HG03432 (cell line): Measurements from ENCODE around the gene RASGEF1C.
A peak's percentile ranks its signal among the peaks of the same experiment; 100 is the strongest.
"Not testable (repeated sequence)": the region's sequence is repeated elsewhere in the genome, so short reads cannot be mapped to it uniquely, and the experiment has no call there.

Experiments used
- ATAC-seq: cut with Tn5 transposase; IDR thresholded peaks from one replicate; pipeline ENCODE4 v1.9.1; 2021; ENCODE audit warnings: mild to moderate bottlenecking, moderate library complexity; ENCODE audit not compliant: unreplicated experiment

RASGEF1C gene

GRCh38 chr5:180138214-180138975, 70.6 kb downstream of the RASGEF1C start:
- ATAC-seq: no peak

GRCh38 chr5:180137401-180138213, 71.4 kb downstream of the RASGEF1C start:
- no peak for ATAC-seq

- ATAC-seq: no peak
These were observed 72.2 kb downstream of the RASGEF1C start for GRCh38 chr5:180136630-180137381.

- no peak for ATAC-seq
These were observed 72.9 kb downstream of the RASGEF1C start for GRCh38 chr5:180135967-180136629.

- ATAC-seq: no peak
These were observed 73.7 kb downstream of the RASGEF1C start for GRCh38 chr5:180135128-180135955.

GRCh38 chr5:180133971-180134508, 75.0 kb downstream of the RASGEF1C start:
- no peak for ATAC-seq

GRCh38 chr5:180133551-180133950, 75.5 kb downstream of the RASGEF1C start:
- ATAC-seq: no peak

GRCh38 chr5:180133060-180133459, 76.0 kb downstream of the RASGEF1C start:
- no peak for ATAC-seq

- no peak for ATAC-seq
These were observed 77.9 kb downstream of the RASGEF1C start for GRCh38 chr5:180130876-180131740.

- ATAC-seq: no peak
These were observed 78.6 kb downstream of the RASGEF1C start for GRCh38 chr5:180130291-180130869.

GRCh38 chr5:180129291-180130190, 79.5 kb downstream of the RASGEF1C start:
- ATAC-seq: no peak

- no peak for ATAC-seq
These were observed 80.2 kb downstream of the RASGEF1C start for GRCh38 chr5:180128671-180129261.

GRCh38 chr5:180127682-180128670, 81.0 kb downstream of the RASGEF1C start:
- ATAC-seq: no peak

GRCh38 chr5:180126716-180127681, 82.0 kb downstream of the RASGEF1C start:
- peak; percentile 40 for ATAC-seq

- ATAC-seq: not testable (repeated sequence)
These were observed 82.9 kb downstream of the RASGEF1C start for GRCh38 chr5:180126156-180126555.
